Gastroesophageal sphincter (tissue), 2 donors: ENCODE data around the gene APBA2.

Experiments used
- POLR2A ChIP-seq, 2 donors: fragments of 450-650 bp; IDR thresholded peaks; one replicate each; pipeline ENCODE4 v1.6.1; 2017; ENCODE audit warnings: antibody characterized with exemption in 2 of 2, mild to moderate bottlenecking in 2 of 2, moderate library complexity in 1 of 2
- POLR2AphosphoS5 ChIP-seq: sonication (generic); formaldehyde crosslinking; IDR thresholded peaks from one replicate; pipeline ENCODE4 v1.6.1; 2017; ENCODE audit warnings: antibody characterized with exemption

DNA sequence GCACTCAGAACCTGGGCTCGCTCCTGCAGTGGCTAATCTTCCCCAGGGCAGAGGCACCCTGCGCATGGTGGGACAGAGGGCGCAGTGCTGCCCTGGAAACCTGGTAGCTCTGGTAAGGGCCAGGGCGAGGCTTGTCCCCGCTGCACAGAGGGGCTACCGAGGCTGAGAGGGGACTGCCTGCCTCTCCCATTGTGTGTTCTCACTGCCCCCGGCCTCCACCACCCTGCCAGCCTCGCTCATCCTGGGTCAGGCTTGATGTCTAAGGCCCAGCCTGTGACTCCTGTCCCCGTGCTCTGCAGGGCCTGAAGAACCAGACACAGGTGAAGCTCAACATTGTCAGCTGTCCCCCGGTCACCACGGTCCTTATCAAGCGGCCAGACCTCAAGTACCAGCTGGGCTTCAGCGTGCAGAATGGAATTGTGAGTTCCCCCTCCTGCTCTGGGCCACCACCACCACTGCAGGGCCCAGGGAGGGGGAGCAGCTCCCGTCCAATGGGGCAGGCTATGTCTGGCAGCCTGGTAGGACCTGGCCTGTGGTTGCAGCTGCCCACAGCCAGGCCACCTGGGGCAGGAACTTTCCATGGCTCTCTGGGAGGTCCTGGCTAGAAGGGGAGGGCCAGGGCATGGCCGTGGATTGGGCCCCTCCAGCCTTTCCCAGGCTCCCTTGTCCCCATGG, 222.3 kb downstream of the APBA2 start:
- no peak for TF ChIP-seq POLR2A (IDR thresholded peaks at IDR 0.05)
- TF ChIP-seq POLR2AphosphoS5 = no peak
